HEK293T (cell line): Measurements from ENCODE around the gene SNX22.

ENCODE experiments used
- CTCF ChIA-PET: fragments of 350-600 bp; formaldehyde crosslinking; extraction: SDS; loops from one replicate; lab custom pipeline; 2021; ENCODE audit warnings: antibody characterized with exemption, inconsistent platforms; lab: Yijun Ruan, JAX
- POLR2A ChIA-PET: fragments of 350-600 bp; formaldehyde crosslinking; extraction: SDS; loops from one replicate; lab custom pipeline; 2020; ENCODE audit warnings: antibody characterized with exemption, inconsistent platforms; lab: Yijun Ruan, JAX
- DNase-seq: peaks from one replicate; pipeline ENCODE4 v3.0.0; 2012; ENCODE audit warnings: mixed read lengths; ENCODE audit errors: extremely low spot score
- ARNT ChIP-seq: fragments of 450-650 bp; IDR thresholded peaks from 2 replicates; pipeline ENCODE4 v1.6.1; 2017; ENCODE audit warnings: mild to moderate bottlenecking
- BHLHE40 ChIP-seq: fragments of 450-650 bp; IDR thresholded peaks from 2 replicates; pipeline ENCODE4 v1.6.1; 2016; ENCODE audit warnings: mild to moderate bottlenecking, moderate library complexity, borderline replicate concordance
- CTBP1 ChIP-seq: fragments of 450-650 bp; IDR thresholded peaks from 2 replicates; pipeline ENCODE4 v1.6.1; 2016; ENCODE audit warnings: borderline replicate concordance
- ELF4 ChIP-seq: fragments of 450-650 bp; IDR thresholded peaks from 2 replicates; pipeline ENCODE4 v1.6.1; 2017; ENCODE audit warnings: antibody characterized with exemption
- FOXA1 ChIP-seq: fragments of 450-650 bp; IDR thresholded peaks from 2 replicates; pipeline ENCODE4 v1.6.1; 2016; ENCODE audit warnings: mild to moderate bottlenecking
- FOXK2 ChIP-seq: fragments of 450-650 bp; IDR thresholded peaks from 2 replicates; pipeline ENCODE4 v1.6.1; 2016; ENCODE audit warnings: mild to moderate bottlenecking
- FOXM1 ChIP-seq: fragments of 450-650 bp; IDR thresholded peaks from 2 replicates; pipeline ENCODE4 v1.6.1; 2017; ENCODE audit warnings: mild to moderate bottlenecking, borderline replicate concordance
- HDGF ChIP-seq: fragments of 450-650 bp; IDR thresholded peaks from 2 replicates; pipeline ENCODE4 v1.6.1; 2017; ENCODE audit warnings: antibody characterized with exemption, borderline replicate concordance
- L3MBTL2 ChIP-seq: fragments of 450-650 bp; conservative IDR thresholded peaks from 2 replicates; pipeline ENCODE4 v1.6.1; 2016; ENCODE audit warnings: mild to moderate bottlenecking
- LEF1 ChIP-seq: fragments of 450-650 bp; IDR thresholded peaks from 2 replicates; pipeline ENCODE4 v1.6.1; 2017; ENCODE audit warnings: mild to moderate bottlenecking, borderline replicate concordance
- NFRKB ChIP-seq: fragments of 450-650 bp; IDR thresholded peaks from 2 replicates; pipeline ENCODE4 v1.6.1; 2016; ENCODE audit warnings: mild to moderate bottlenecking, moderate library complexity
- SP1 ChIP-seq: fragments of 450-650 bp; IDR thresholded peaks from 2 replicates; pipeline ENCODE4 v1.6.1; 2017
- SUZ12 ChIP-seq: fragments of 450-650 bp; IDR thresholded peaks from 2 replicates; pipeline ENCODE4 v1.6.1; 2016; ENCODE audit warnings: mild to moderate bottlenecking
- TARDBP ChIP-seq: fragments of 450-650 bp; IDR thresholded peaks from 2 replicates; pipeline ENCODE4 v1.6.1; 2016
- ZNF384 ChIP-seq: fragments of 450-650 bp; IDR thresholded peaks from 2 replicates; pipeline ENCODE4 v1.6.1; 2016
- TF ChIP-seq, protein P1 (sequence below): fragments of 450-650 bp; IDR thresholded peaks from 2 replicates; pipeline ENCODE4 v1.6.1; 2016

SNX22 gene

DNA sequence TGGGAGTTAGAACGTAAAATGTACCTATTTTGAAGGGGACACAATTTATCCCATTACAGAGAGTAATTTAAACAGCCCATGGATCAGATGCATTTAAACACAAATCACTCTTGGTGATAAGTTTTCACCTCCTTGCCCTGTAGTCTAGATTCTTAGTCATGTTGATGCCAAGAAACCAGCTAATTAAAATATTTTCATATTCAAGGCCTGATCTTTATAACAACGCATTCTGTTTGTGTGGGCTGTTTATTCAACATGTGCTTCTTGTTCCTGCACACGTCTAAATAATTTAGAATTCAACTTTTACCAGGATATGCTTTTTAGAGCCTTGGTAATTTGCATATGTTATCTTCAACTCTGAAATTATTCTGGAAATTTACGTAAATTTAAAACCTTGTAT lies 29.9 kb upstream of the SNX22 start:
- CTCF ChIA-PET, result no interaction called here
- no peak for DNase-seq
- TF ChIP-seq, protein P1, sequence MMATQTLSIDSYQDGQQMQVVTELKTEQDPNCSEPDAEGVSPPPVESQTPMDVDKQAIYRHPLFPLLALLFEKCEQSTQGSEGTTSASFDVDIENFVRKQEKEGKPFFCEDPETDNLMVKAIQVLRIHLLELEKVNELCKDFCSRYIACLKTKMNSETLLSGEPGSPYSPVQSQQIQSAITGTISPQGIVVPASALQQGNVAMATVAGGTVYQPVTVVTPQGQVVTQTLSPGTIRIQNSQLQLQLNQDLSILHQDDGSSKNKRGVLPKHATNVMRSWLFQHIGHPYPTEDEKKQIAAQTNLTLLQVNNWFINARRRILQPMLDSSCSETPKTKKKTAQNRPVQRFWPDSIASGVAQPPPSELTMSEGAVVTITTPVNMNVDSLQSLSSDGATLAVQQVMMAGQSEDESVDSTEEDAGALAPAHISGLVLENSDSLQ, result no peak
- TF ChIP-seq HDGF (no peak), BHLHE40 (no peak), ARNT (no peak), FOXA1 (no peak), LEF1 (no peak), NFRKB (no peak), FOXM1 (no peak), FOXK2 (no peak), ELF4 (no peak), ZNF384 (no peak), SP1 (no peak), SUZ12 (no peak), CTBP1 (no peak), L3MBTL2 (no peak), TARDBP (no peak)
- POLR2A ChIA-PET, result no interaction called here

DNA sequence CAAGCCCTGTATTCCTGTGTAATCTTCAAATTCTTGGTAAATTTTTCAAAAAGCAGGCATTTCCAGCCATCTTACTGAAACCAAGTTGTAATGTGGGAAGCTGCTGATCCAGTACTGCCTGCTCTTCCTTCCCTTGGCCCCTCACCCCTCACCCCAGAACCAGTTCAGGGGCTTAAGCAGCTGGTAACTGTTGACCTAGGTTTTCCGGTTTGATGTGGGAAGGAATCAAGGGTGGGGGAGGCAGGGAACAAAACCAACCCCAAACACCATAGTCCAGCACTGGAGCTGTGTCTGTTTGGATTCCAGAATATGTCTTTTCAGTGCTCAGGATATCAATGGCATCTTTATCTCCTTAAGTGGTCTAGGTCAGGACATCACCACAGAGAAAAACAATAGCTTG lies 29.1 kb upstream of the SNX22 start:
- POLR2A ChIA-PET, result no interaction called here
- TF ChIP-seq ARNT (no peak), FOXA1 (no peak), ZNF384 (no peak), L3MBTL2 (no peak), SP1 (no peak), CTBP1 (no peak), HDGF (no peak)
- no peak for DNase-seq
- CTCF ChIA-PET, result no interaction called here

DNA sequence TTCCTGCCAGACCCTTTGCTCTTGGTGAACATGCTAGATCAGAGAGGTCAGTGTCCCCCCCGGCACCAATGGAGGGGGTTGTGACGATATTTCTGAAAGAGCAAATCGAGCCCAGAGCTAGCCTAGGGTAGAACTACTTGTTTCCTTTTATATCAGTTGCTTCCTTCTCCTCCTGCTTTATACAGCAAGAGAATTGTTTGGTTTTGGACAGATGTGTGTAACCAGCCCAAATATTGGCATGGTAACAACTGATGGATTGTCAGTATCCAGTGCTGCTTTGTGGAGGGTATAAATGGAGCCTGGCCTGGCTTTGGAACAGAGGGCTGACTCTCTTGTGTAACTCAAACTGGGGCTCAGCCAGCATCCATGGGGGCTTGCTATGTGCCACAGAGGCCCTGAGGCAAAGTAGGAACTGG lies 28.6 kb upstream of the SNX22 start:
- ChIA-PET CTCF (no interaction called here), POLR2A (no interaction called here)
- no peak for TF ChIP-seq NFRKB
- TF ChIP-seq SP1, result no peak
- TF ChIP-seq, protein P1, result no peak
- no peak for TF ChIP-seq FOXK2
- TF ChIP-seq LEF1, result no peak
- TF ChIP-seq CTBP1, result no peak
- no peak for TF ChIP-seq FOXA1
- no peak for TF ChIP-seq ELF4
- no peak for TF ChIP-seq ARNT
- TF ChIP-seq HDGF, result no peak
- no peak for TF ChIP-seq ZNF384
- TF ChIP-seq TARDBP, result no peak
- TF ChIP-seq L3MBTL2, result no peak
- no peak for TF ChIP-seq SUZ12
- TF ChIP-seq BHLHE40, result no peak
- DNase-seq, result no peak

DNA sequence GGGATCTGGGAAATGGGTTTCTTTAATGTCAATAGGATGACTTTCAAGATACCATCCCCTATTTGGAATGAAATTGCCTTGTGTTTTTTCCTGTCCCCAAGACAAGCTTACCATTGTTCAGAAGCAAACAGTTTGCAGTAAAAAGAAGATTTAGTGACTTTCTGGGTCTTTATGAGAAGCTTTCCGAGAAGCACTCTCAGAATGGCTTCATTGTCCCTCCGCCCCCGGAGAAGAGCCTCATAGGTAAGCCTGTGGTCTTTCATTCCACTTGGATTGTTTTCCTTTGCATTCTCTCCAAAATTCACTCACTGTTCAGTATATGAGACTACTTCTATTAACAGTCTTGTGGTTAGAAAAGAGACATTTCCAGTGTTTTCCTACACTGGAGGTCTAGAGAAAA lies 25.6 kb upstream of the SNX22 start:
- POLR2A ChIA-PET, result no interaction called here
- CTCF ChIA-PET, result no interaction called here
- no peak for DNase-seq
- TF ChIP-seq, protein P1, result no peak
- TF ChIP-seq FOXA1 (no peak), NFRKB (no peak), FOXM1 (no peak), BHLHE40 (no peak), CTBP1 (no peak), SUZ12 (no peak), ZNF384 (no peak), LEF1 (no peak), ELF4 (no peak), ARNT (no peak), HDGF (no peak), L3MBTL2 (no peak), FOXK2 (no peak), TARDBP (no peak), SP1 (no peak)

DNA sequence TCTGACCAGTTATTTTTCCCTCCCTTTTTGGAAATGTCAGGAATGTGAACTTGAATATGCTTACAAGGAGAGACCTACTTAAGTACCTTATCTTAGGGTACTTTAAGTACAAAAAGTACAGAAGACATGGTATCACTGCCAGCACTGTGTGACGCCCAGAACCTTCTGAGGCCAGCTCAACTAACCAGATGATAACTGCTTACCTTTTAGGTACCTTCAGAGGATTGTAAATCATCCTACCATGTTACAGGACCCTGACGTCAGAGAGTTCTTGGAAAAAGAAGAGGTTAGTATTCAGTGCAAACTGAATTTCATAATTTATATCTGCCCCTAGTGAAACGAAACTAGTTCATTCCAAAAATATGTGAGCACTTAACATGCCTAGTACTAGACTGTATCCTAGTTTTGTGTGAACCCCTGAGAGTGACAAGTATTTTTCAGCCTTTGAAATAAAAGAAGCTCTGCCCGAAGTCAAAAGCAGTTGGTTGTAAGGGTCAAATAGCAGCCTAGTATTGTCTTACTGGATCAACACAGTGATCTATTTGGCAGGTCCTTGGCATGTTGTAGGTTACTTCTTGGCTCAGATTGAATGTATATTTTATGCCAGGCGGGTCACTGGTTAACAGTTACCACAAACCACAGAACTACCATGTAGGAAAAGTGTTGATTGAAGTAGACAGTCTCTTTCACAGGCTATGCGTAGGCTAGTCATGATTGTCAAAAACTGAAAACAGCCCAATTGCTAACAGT lies 23.8 kb upstream of the SNX22 start:
- ChIA-PET CTCF (no interaction called here), POLR2A (no interaction called here)
- DNase-seq, result no peak
- TF ChIP-seq FOXM1 (no peak), ZNF384 (no peak)
- TF ChIP-seq, protein P1, result no peak

DNA sequence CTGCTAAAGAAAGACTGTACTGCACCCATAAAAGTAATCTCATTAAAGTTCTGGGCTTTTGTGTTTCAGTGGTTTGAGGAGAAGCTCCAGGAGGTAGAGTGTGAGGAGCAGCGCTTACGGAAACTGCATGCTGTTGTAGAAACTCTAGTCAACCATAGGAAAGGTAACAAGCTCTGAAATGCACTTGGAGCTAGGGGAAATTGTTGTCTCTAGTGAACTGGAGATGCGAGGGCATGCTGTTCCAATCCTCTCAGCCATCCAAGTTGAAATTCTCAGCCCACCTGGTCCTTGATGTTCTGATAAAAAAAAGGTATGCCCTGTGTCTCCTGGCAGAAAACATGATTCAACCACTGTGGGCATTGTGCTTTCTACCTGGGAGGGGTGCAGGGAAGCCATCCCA lies 21.4 kb upstream of the SNX22 start:
- DNase-seq, result no peak
- POLR2A ChIA-PET, result interaction anchor here (0.8 kb wide), 1 partner anchor 63 kb away, joined by 4 read pairs; no protein-coding TSS in a partner anchor
- TF ChIP-seq ELF4 (no peak), BHLHE40 (no peak), FOXM1 (no peak), FOXK2 (no peak), HDGF (no peak), FOXA1 (no peak), ARNT (no peak), L3MBTL2 (no peak), CTBP1 (no peak), ZNF384 (no peak), SP1 (no peak), NFRKB (no peak), LEF1 (no peak), TARDBP (no peak)
- TF ChIP-seq, protein P1, result no peak
- CTCF ChIA-PET, result interaction anchor here (0.5 kb wide), 1 partner anchor 26 kb away, joined by 3 read pairs; no protein-coding TSS in a partner anchor
